ENCODE measurements around the gene POLR2B.
"Not testable (repeated sequence)": the region's sequence is repeated elsewhere in the genome, so short reads cannot be mapped to it uniquely, and the experiment has no call there.

The POLR2B gene

GRCh38 chr4:56986192-56986591 lies 7.5 kb downstream of the POLR2B start:
- DNase-seq (ENCODE audit: low spot score) (no peak), FAIRE-seq (no peak)

- DNase-seq (ENCODE audit: low spot score) (no peak), FAIRE-seq (no peak)
These were observed 8.3 kb downstream of the POLR2B start for GRCh38 chr4:56986952-56987351.

GRCh38 chr4:56990109-56990905 lies 11.6 kb downstream of the POLR2B start:
- DNase-seq (ENCODE audit: low spot score): no peak
- FAIRE-seq: no peak

GRCh38 chr4:56995525-56995924 lies 16.8 kb downstream of the POLR2B start:
- DNase-seq (ENCODE audit: low spot score): no peak
- no peak for FAIRE-seq

- FAIRE-seq (no peak), DNase-seq (ENCODE audit: low spot score) (no peak)
These were observed 21.1 kb downstream of the POLR2B start for GRCh38 chr4:56999751-57000150.

DNA sequence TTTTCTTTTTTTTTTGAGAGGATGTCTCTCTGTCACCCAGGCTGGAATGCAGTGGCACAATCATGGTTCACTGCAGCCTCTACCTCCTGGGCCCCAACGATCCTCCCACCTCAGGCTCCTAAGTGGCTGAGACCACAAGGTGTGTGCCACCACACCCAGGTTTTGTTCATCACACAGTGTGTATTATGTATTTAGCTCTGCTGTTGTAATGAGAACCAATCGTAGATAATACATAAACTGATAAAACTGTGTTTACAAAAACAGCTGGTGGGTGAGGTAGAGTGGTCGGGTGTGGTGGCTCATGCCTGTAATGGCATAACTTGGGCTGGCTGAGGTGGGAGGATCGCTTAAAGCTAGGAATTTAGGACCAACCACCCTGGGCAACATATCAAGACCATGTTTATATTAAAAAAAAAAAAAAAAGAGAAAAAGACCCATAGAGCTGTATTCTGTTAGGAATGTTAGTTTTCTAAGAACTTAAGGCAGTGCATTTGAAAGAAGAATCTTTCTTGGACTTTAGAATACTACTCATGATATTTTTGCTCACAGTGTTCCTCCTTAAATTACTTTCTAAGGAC lies 34.9 kb downstream of the POLR2B start:
- FAIRE-seq (no peak), DNase-seq (ENCODE audit: low spot score) (no peak)

- DNase-seq (ENCODE audit: low spot score) (no peak), FAIRE-seq (no peak)
These were observed 40.3 kb downstream of the POLR2B start for GRCh38 chr4:57018980-57019379.

GRCh38 chr4:57020467-57021101 lies 41.9 kb downstream of the POLR2B start:
- peak; percentile 88 for FAIRE-seq
- peak; percentile 84 for DNase-seq (ENCODE audit: low spot score)

GRCh38 chr4:57023104-57023503 lies 44.4 kb downstream of the POLR2B start:
- DNase-seq (ENCODE audit: low spot score): peak; percentile 91
- FAIRE-seq: peak; percentile 93

DNA sequence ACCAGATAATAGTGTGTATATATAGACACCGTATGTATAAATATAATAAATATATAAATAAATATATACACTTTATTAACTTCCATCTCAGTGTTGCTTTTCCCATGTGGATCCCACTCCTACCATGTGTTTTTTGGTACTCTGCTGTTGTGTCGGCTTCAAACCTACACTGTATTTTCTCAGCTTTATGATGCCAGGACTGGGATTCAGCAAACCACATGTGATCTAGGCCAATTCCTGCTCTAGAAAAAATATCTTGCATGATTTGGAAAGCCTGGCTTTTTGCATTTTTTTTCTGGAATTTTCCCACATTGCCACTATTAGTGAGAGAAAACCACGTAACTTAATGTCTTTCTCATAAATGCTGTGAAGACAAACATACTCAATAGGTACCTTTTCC lies 55.8 kb downstream of the POLR2B start:
- FAIRE-seq (no peak), DNase-seq (ENCODE audit: low spot score) (no peak)

DNA sequence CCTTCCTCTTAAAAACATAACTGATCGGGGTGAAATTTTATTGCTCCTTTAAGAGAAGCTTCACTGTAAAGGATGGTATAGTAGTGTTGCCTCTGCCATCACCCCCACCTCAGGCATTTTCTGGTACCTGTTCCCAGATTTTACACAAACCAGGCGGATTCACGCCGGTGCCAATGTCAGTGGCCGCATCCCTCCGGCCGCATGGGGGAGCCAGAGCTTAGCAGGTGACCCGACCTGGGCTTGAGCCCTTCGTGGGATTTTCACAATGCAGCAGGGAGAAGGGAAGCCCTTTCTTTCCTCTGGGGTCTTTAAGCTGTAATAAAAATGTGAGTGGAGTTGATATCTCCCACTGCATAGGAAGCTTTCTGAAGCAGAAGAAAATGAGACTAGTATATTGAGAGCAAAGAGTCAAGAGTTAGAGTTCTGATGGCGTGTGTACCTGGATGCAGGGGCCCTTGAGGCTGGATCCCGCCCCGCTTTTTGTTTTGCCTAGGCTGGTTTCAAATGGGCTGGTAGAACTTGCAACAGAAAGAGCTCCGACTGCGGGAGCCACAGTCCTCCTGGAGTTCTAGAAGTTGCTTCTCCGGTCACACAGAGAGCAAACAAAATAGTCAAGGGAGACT lies 59.4 kb downstream of the POLR2B start:
- FAIRE-seq: no peak

GRCh38 chr4:57039345-57039744 lies 60.6 kb downstream of the POLR2B start:
- DNase-seq (ENCODE audit: low spot score) (no peak), FAIRE-seq (no peak)

More for the DNA sequence above, 59.4 kb downstream of the POLR2B start:
- peak; percentile 24 for DNase-seq (ENCODE audit: low spot score)

- DNase-seq (ENCODE audit: low spot score) (no peak), FAIRE-seq (no peak)
These were observed 61.8 kb downstream of the POLR2B start for GRCh38 chr4:57040510-57040909.

- FAIRE-seq: no peak
These were observed 62.3 kb downstream of the POLR2B start for GRCh38 chr4:57041020-57041419.

GRCh38 chr4:57042711-57043169 lies 64.0 kb downstream of the POLR2B start:
- no peak for FAIRE-seq
- no peak for DNase-seq (ENCODE audit: low spot score)

More at GRCh38 chr4:57041020-57041419, 62.3 kb downstream of the POLR2B start:
- no peak for DNase-seq (ENCODE audit: low spot score)

DNA sequence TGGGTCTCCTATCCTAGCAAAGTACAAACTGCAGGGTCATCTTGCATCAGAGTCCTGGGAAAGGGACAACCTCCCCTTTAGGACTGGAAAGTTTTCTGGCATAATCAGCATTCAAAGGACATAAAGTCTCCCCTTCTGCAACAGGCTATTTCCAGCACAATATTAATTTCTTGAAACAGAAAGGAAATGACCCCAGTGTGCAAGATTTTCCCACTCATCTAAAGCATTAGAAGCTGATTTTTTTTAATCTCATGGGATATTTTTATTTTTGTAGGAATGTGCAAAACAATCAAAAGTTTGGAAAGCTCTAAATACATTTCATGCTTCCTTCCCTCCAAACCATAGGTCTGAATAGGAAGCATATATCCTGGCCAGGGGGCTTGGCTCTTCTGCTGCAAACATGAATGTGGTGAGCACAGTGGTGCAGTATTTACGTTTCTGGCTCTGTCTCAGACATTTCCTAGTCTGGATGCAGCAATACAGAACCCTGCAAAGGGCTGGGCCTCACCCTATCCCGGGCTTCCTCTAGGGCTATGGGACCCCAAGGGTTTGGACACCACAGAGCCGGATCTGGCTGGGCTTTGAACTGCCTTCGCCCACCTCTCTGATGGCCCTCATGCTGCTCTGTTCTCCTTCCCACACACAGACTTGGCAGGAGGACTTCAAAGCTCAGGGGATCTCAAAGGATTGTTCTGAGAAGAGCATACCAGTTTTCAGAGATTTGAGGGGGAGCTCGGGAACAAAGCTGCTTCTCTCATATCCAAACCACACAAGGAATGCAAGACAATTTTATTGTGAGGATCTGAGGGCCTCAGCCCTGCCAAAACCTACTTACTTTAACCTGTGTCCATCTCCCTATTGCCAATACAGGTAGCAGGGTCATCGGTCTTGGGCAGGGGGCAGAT lies 64.9 kb downstream of the POLR2B start:
- DNase-seq (ENCODE audit: low spot score) (no peak), FAIRE-seq (no peak)

DNA sequence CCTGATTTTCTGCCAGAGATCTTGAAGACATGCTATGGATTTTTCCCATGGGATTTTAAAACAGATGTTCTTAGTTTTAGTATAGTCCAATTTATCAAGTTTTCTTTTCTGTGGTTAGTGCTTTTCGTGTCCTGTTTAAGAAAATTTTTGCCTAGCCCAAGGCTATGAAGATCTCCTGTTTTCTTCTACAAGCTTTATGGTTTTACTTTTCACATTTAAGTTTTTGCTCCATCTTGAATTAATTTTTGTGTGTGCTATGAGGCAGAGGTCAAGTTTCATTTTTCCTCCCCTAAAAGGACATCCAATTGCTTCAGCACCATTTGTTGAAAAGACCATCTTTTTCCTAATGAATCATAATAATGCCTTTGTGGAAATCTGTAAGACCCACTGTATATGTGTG lies 65.6 kb downstream of the POLR2B start:
- DNase-seq (ENCODE audit: low spot score) (no peak), FAIRE-seq (no peak)

DNA sequence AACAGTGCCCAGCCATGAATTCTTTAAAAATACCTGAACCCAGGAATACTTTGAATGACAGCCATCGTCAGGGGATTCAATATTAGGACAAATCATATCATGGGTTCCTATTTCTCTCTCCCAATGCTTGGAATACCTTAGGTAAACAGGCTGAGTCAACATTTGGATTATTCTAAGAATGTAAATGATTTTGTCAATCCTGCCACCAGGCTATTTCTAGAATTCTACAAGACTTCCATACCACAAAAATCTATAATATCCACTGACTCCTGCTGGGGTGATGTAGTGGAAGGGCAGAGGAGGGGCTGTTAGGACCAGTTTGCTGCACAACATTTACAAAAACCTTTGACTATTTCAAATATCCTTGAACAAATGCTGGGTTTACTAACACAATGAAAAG lies 66.3 kb downstream of the POLR2B start:
- no peak for FAIRE-seq
- DNase-seq (ENCODE audit: low spot score): no peak

- not testable (repeated sequence) for FAIRE-seq; DNase-seq (ENCODE audit: low spot score)
These were observed 68.3 kb downstream of the POLR2B start for GRCh38 chr4:57047046-57047445.

DNA sequence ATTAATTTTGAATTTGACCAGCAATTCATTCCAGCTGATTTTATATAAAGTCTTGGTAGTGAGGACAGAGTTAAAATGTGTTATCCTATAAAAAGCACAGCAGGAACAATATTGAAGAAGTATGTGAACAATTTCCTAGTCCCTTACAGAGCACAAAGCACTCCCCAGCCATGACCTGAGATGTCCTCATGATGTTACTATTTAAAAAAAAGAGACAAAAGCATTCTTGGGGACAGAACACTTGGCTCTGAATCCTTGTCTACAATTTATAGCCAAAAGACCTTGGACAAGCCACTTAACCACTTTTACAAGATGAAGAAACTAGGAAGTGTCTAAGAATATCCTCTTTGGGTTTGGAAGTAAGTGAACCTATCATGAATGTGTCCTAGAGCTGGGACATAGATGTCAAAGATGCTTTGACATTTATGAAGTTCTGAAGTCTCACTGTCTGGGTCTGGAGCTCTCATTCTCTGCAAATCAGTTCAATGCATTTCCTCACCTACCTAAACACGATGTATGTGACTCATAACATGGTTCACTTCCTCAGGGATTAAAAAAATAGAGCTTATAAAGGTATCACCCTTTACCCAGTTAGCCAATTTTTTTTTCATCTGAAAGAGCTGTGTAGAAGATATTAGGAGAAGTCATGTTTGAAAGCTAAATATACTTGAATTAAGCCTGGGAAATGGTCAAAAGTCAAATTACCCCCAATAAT lies 70.1 kb downstream of the POLR2B start:
- FAIRE-seq (peak; percentile 83), DNase-seq (ENCODE audit: low spot score) (peak; percentile 27)

Data from RCC 7860 (cell line).